Measurements from ENCODE around the gene KCNB1. TPM values are rescaled to one million over a fixed set of nuclear protein-coding genes. Genes with fewer than 3 reads are reported as not detected.

The KCNB1 gene
- total RNA-seq, 1 experiment from 2014 or later = 0.68 TPM

DNA sequence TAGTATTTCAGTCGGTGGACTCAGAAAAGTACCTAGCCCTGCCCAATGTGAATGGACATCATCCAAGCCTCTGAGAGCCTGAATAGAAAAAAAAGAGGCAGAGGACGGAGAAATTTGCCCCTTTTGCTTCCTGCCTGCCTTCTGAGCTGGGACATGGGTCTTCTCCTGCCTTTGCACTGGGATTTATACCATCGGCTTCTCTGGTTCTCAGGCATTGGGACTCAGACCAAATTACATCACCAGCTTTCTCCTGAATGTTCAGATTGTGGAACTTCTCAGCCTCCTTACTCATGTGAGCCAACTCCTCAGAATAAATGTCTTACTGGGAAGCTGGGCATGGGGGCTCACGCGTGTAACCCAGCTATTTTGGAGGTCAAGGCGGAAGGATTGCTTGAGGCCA lies 19.8 kb downstream of the KCNB1 start:
- Histone ChIP-seq H3K9ac (ENCODE audit: extremely low read depth, insufficient read length, low read length) (no peak overlapping the region), H3K79me2 (ENCODE audit: insufficient read depth, low read length) (no peaks in the 10 kb centered on the region), H3K23ac (ENCODE audit: insufficient read length, low read depth, low read length) (no peak overlapping the region), H4K20me1 (ENCODE audit: control insufficient read depth, insufficient read depth, insufficient read length) (no peaks in the 10 kb centered on the region), H3K18ac (ENCODE audit: insufficient read length, low read depth, low read length) (no peak overlapping the region), H3K23me2 (ENCODE audit: insufficient read length, low read depth, low read length, poor library complexity, severe bottlenecking) (no peaks in the 10 kb centered on the region), H2AFZ (ENCODE audit: low read length) (no peak overlapping the region), H3T11ph (ENCODE audit: low read length) (no peak overlapping the region), H3K27ac (ENCODE audit: insufficient read length, low read depth, low read length) (no peak overlapping the region), H3K79me1 (ENCODE audit: insufficient read depth, low read depth, low read length, poor library complexity, severe bottlenecking) (no peaks in the 10 kb centered on the region), H2BK12ac (ENCODE audit: insufficient read length, low read depth, low read length) (no peak overlapping the region), H3K27me3 (ENCODE audit: insufficient read depth, low read length) (no peaks in the 10 kb centered on the region), H2AK5ac (ENCODE audit: insufficient read length, low read length) (no peak overlapping the region), H2BK5ac (ENCODE audit: insufficient read length, low read length) (no peak overlapping the region), H3K56ac (ENCODE audit: insufficient read length, low read depth, low read length) (no peak overlapping the region), H4K5ac (ENCODE audit: insufficient read length, low read depth, low read length) (no peak overlapping the region), H2BK15ac (ENCODE audit: low read depth, low read length) (no peak overlapping the region), H3K9me3 (ENCODE audit: control insufficient read depth, low read depth, low read length) (no peaks in the 10 kb centered on the region), H2BK120ac (ENCODE audit: low read depth, low read length, poor library complexity, severe bottlenecking) (no peak overlapping the region), H4K91ac (ENCODE audit: insufficient read length, low read depth, low read length) (no peak overlapping the region), H3K4ac (ENCODE audit: low read depth, low read length) (no peak overlapping the region), H3K4me1 (ENCODE audit: insufficient read depth, low read length) (no peaks in the 10 kb centered on the region), H2BK20ac (ENCODE audit: low read depth, low read length, poor library complexity, severe bottlenecking) (no peak overlapping the region), H3K4me2 (ENCODE audit: insufficient read depth, insufficient read length, low read length) (no peak overlapping the region), H3K14ac (ENCODE audit: insufficient read depth, low read length) (no peak overlapping the region), H4K8ac (replicated peaks; ENCODE audit: insufficient read length, low read depth, low read length) (no peak overlapping the region)
- no CpG with 5 or more reads among the region's 6 CpGs for WGBS (ENCODE audit: extremely low coverage, insufficient read length, low lambda C conversion rate)
- no peak overlapping the region for H3K27ac Mint-ChIP-seq
- H3K4me3 Mint-ChIP-seq = no peak overlapping the region
- H3K9me3 Mint-ChIP-seq = no peaks in the 10 kb centered on the region
- H3K36me3 Mint-ChIP-seq (ENCODE audit: insufficient read depth in 1 of 3, low read depth in 3 of 3) = no peaks in the 10 kb centered on the region
- H3K27me3 Mint-ChIP-seq (ENCODE audit: low read depth) = peaks cover 5% of the 10 kb centered on the region
- DNase-seq = no peak
- TF ChIP-seq CTCF (conservative IDR thresholded peaks at IDR 0.05) = no peak
- H3K4me1 Mint-ChIP-seq = peaks cover 0 to 8% of the 10 kb centered on the region in 2 experiments; a peak in 3 of 4 replicates

Data from H9 (cell line).